Measurements from ENCODE around the gene GDNF. TPM values are rescaled to one million over a fixed set of nuclear protein-coding genes. Genes with fewer than 3 reads are reported as not detected.
A peak's percentile ranks its signal among the peaks of the same experiment; 100 is the strongest.

Gene GDNF
- total RNA-seq, 1 donor from 2014 or later: 0.57 TPM

DNA sequence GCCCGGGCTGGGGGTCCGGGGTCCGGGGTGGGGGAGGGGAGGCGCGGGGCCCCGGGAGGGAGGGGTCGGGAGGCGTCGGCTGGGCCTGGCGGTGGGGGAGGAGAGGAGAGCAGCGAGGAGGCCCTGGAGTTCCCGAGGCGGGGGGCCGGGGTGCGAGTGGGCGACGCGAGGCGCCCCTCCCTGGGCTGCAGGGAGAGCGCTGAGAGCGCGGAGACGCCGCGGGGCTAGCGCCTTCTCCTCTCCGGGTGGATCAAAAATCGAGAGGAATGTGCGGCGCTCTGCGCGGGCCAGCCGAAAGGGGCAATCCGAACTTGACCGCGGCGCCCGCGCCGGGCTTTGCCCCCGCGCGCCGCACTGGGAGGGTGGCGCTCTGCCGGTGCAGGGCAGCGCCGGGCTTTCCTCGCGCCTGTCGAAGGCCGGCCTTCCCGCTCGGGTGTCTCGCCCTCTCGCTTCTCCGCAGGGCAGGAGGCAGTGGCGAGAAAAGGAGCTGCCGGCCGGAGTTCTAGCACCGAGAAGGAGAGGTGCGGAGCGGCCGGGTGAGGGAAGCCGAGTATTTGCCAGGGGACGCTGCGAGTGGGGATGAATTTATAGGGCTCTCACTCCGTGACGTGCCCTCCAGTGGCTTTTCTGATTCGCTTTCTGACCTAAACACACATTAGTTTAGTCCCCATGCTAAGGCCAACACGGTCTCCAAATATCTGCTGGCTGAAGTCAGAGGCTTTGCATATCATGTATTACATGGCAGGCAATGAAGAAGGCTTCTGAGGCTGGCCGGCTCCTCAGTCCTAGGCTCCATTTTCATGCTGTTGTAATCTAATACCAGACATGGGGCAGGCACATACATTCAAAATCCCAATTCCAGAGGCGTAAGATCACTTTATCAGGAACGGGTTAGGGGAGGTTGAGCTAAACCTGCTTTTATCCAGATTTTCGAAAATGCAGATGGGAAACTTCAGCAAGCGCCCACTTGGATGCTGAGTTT lies 503 bp upstream of the GDNF start:
- no peak overlapping the region for H3K27ac Mint-ChIP-seq
- peak; percentile 43 for DNase-seq (ENCODE audit: low spot score, unreplicated experiment)
- H3K4me1 Mint-ChIP-seq (ENCODE audit: low read depth): peaks cover 11% of the 10 kb centered on the region

DNA sequence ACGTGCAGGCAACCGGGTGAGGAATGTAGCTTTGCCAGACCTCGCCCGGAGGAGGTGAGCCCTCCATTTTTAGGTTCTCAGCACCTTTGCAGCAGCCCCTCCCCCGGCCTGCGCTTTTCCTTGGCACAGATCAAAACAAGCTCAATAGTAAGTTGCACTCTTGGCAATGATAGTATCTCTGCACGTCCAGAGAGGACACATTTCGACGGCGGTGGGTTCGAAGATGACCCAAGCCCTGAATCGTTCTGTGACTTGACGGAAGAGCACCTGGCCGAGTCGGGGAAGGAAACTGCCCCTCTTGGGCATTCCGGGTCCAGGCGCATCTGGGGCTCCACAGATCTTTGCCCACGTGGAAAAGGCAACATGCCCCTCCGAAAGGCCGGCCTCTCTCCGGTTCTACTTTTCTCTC lies 904 bp downstream of the GDNF start:
- H3K27ac Mint-ChIP-seq: no peak overlapping the region
- peaks cover 12% of the 10 kb centered on the region for H3K4me1 Mint-ChIP-seq (ENCODE audit: low read depth)
- H3K27me3 Mint-ChIP-seq: peaks cover 88% of the 10 kb centered on the region
- no peaks in the 10 kb centered on the region for H3K36me3 Mint-ChIP-seq (ENCODE audit: insufficient read depth)
- H3K4me3 Mint-ChIP-seq (ENCODE audit: low read depth): peak overlapping the region; percentile 63
- DNase-seq (ENCODE audit: low spot score, unreplicated experiment): no peak
- H3K9me3 Mint-ChIP-seq (ENCODE audit: low read depth): no peaks in the 10 kb centered on the region
- TF ChIP-seq, protein P1, sequence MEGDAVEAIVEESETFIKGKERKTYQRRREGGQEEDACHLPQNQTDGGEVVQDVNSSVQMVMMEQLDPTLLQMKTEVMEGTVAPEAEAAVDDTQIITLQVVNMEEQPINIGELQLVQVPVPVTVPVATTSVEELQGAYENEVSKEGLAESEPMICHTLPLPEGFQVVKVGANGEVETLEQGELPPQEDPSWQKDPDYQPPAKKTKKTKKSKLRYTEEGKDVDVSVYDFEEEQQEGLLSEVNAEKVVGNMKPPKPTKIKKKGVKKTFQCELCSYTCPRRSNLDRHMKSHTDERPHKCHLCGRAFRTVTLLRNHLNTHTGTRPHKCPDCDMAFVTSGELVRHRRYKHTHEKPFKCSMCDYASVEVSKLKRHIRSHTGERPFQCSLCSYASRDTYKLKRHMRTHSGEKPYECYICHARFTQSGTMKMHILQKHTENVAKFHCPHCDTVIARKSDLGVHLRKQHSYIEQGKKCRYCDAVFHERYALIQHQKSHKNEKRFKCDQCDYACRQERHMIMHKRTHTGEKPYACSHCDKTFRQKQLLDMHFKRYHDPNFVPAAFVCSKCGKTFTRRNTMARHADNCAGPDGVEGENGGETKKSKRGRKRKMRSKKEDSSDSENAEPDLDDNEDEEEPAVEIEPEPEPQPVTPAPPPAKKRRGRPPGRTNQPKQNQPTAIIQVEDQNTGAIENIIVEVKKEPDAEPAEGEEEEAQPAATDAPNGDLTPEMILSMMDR (IDR thresholded peaks at IDR 0.05; ENCODE audit: unreplicated experiment): no peak

More for the DNA sequence above, 503 bp upstream of the GDNF start:
- Mint-ChIP-seq H3K9me3 (ENCODE audit: low read depth) (no peaks in the 10 kb centered on the region), H3K4me3 (ENCODE audit: low read depth) (peak overlapping the region; percentile 67), H3K36me3 (ENCODE audit: insufficient read depth) (no peaks in the 10 kb centered on the region), H3K27me3 (peaks cover 90% of the 10 kb centered on the region)
- TF ChIP-seq, protein P1 (IDR thresholded peaks at IDR 0.05; ENCODE audit: unreplicated experiment): peak; percentile 48

DNA sequence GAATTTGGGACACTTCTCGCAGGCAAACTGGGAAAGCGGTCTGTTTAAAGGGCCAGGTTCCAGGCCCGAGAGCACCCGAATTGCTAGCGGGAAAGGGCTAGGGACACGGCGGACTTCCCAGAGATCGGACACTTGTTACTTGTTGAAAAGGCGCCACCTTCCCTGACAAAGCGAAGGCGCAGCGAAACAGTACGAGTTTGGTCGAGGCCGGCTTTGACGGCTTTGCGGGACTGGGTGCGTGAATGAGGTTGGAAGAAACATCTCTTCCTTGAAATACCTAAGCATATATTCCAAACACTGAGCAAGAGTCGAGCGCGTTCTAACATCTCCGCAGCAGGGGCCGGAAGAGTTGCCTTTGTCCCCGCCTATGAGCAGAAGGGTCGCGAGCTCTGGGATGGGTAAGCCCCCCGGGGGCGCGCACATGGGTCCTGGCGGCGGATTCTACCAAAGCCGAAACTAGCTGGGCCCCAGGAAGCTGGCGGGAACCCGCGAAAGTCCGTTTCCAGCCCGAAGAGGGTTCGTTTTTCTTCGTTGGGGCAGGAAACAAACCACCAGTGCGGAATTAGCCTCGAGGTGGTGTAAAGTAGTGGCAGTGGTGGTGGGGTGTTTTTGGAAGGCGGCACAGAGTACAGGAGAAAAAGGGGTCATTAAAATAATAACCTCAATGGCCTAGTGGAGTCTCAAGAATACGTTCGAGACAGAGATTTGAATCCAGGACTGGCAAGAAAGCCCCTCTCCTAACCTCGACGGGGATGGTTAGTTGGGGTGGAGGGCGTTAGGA lies 1.5 kb downstream of the GDNF start:
- H3K9me3 Mint-ChIP-seq (ENCODE audit: low read depth): no peaks in the 10 kb centered on the region
- no peaks in the 10 kb centered on the region for H3K36me3 Mint-ChIP-seq (ENCODE audit: insufficient read depth)
- no peak overlapping the region for H3K27ac Mint-ChIP-seq

DNA sequence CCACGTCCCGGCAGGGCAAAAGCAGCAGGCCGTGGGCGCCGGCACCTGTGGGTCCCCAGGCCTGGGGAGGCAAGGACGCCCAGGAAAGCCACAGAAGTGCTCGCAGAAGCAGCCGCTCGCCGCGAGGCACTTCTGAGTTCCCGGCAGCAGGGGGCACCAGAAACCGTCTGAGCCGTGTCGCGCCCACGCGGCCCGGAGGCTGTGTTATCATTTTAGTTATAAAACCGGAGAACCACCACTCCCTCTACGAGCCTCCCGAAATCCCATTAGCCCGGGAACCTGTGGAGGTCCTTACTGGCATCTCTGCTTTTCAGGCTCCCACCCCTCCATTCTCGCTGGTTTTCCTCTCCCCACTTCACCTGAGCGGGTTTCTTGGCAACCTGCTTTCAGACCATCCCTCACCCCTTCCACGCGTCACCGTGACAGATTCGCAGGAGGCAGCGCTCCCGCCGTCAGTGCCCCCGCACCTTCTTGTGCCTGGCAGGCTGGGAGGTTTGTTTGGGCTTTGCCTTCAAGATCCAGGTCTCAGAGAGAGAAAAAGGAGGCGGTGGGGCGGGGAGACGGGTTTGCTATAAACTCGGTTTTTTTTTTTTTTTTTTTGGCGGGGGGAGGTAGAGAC lies 2.3 kb downstream of the GDNF start:
- DNase-seq (ENCODE audit: low spot score, unreplicated experiment): peak; percentile 55
- no peaks in the 10 kb centered on the region for H3K9me3 Mint-ChIP-seq (ENCODE audit: low read depth)
- peaks cover 12% of the 10 kb centered on the region for H3K4me1 Mint-ChIP-seq (ENCODE audit: low read depth)
- H3K27ac Mint-ChIP-seq: peak overlapping the region; percentile 59
- H3K27me3 Mint-ChIP-seq: peaks cover 88% of the 10 kb centered on the region
- peak overlapping the region; percentile 63 for H3K4me3 Mint-ChIP-seq (ENCODE audit: low read depth)
- no peaks in the 10 kb centered on the region for H3K36me3 Mint-ChIP-seq (ENCODE audit: insufficient read depth)
- TF ChIP-seq, protein P1 (IDR thresholded peaks at IDR 0.05; ENCODE audit: unreplicated experiment): peak; percentile 78

More for the DNA sequence above, 1.5 kb downstream of the GDNF start:
- Mint-ChIP-seq H3K27me3 (peaks cover 88% of the 10 kb centered on the region), H3K4me3 (ENCODE audit: low read depth) (peak overlapping the region; percentile 63), H3K4me1 (ENCODE audit: low read depth) (peaks cover 12% of the 10 kb centered on the region)
- DNase-seq (ENCODE audit: low spot score, unreplicated experiment): no peak
- TF ChIP-seq, protein P1 (IDR thresholded peaks at IDR 0.05; ENCODE audit: unreplicated experiment): peak; percentile 31

All from progenitor cell of endocrine pancreas (in vitro differentiated cells).